HG02763 (cell line): ENCODE measurements around the gene SURF2.
A peak's percentile ranks its signal among the peaks of the same experiment; 100 is the strongest.
"Not testable (repeated sequence)": the region's sequence is repeated elsewhere in the genome, so short reads cannot be mapped to it uniquely, and the experiment has no call there.

Experiments
- ATAC-seq: cut with Tn5 transposase; IDR thresholded peaks from one replicate; pipeline ENCODE4 v1.9.1; 2021; ENCODE audit warnings: mild to moderate bottlenecking, moderate library complexity; ENCODE audit not compliant: unreplicated experiment

The SURF2 gene

GRCh38 chr9:133356391-133357091 lies at the start of gene SURF2, which contains the start of gene SURF1:
TSS of gene SURF2 (plus strand) at chr9:133356550. CDS start at chr9:133356593, 43 bp downstream.
TSS of gene SURF1 (minus strand) at chr9:133356487. CDS start at chr9:133356453, 34 bp downstream.
- ATAC-seq, result peak; percentile 57

- ATAC-seq, result no peak
Observed at GRCh38 chr9:133307301-133307700, 49.0 kb upstream of the SURF2 start.

GRCh38 chr9:133309608-133310007 lies 46.7 kb upstream of the SURF2 start:
- no peak for ATAC-seq

- no peak for ATAC-seq
Observed at GRCh38 chr9:133315997-133316396, 40.4 kb upstream of the SURF2 start.

- ATAC-seq, result not testable (repeated sequence)
Observed at GRCh38 chr9:133317551-133317950, 38.8 kb upstream of the SURF2 start.

GRCh38 chr9:133320421-133320881 lies 35.9 kb upstream of the SURF2 start:
- no peak for ATAC-seq

GRCh38 chr9:133321411-133321935 lies 34.9 kb upstream of the SURF2 start:
- no peak for ATAC-seq

GRCh38 chr9:133322701-133323100 lies 33.6 kb upstream of the SURF2 start:
- ATAC-seq, result no peak

GRCh38 chr9:133323211-133323610 lies 33.1 kb upstream of the SURF2 start:
- ATAC-seq, result no peak

GRCh38 chr9:133323991-133324703 lies 32.2 kb upstream of the SURF2 start:
- ATAC-seq, result no peak

- ATAC-seq, result not testable (repeated sequence)
Observed at GRCh38 chr9:133327021-133327420, 29.3 kb upstream of the SURF2 start.

- ATAC-seq, result no peak
Observed at GRCh38 chr9:133327834-133328484, 28.4 kb upstream of the SURF2 start.

GRCh38 chr9:133329306-133330156 lies 26.8 kb upstream of the SURF2 start:
- ATAC-seq, result not testable (repeated sequence)

- ATAC-seq, result no peak
Observed at GRCh38 chr9:133331221-133331620, 25.1 kb upstream of the SURF2 start.

- no peak for ATAC-seq
Observed at GRCh38 chr9:133331641-133332380, 24.5 kb upstream of the SURF2 start.

- no peak for ATAC-seq
Observed at GRCh38 chr9:133332381-133332730, 24.0 kb upstream of the SURF2 start.

GRCh38 chr9:133333011-133333410 lies 23.3 kb upstream of the SURF2 start:
- no peak for ATAC-seq

- no peak for ATAC-seq
Observed at GRCh38 chr9:133333566-133333965, 22.8 kb upstream of the SURF2 start.

- no peak for ATAC-seq
Observed at GRCh38 chr9:133334161-133334560, 22.2 kb upstream of the SURF2 start.

- not testable (repeated sequence) for ATAC-seq
Observed at GRCh38 chr9:133334888-133335287, 21.5 kb upstream of the SURF2 start.
